IPS-18c (cell line): ENCODE data around the gene HERPUD2.
"Not testable (repeated sequence)": the region's sequence is repeated elsewhere in the genome, so short reads cannot be mapped to it uniquely, and the experiment has no call there.

ENCODE experiments used
- H3K4me3 ChIP-seq: 2 replicates; pipeline ENCODE4 v1.7.0; 2013; ENCODE audit warnings: low read depth, mild to moderate bottlenecking, low read length, moderate library complexity; ENCODE audit not compliant: insufficient read depth
- H3K9me3 ChIP-seq: one replicate; pipeline ENCODE4 v1.6.1; 2013; ENCODE audit warnings: mild to moderate bottlenecking, low read length, moderate library complexity; ENCODE audit not compliant: control insufficient read depth, insufficient read depth

Gene HERPUD2

GRCh38 chr7:35717516-35717915 is 22.6 kb upstream of the HERPUD2 start:
- H3K4me3 ChIP-seq = no peak overlapping the region
- no peaks in the 10 kb centered on the region for H3K9me3 ChIP-seq

DNA sequence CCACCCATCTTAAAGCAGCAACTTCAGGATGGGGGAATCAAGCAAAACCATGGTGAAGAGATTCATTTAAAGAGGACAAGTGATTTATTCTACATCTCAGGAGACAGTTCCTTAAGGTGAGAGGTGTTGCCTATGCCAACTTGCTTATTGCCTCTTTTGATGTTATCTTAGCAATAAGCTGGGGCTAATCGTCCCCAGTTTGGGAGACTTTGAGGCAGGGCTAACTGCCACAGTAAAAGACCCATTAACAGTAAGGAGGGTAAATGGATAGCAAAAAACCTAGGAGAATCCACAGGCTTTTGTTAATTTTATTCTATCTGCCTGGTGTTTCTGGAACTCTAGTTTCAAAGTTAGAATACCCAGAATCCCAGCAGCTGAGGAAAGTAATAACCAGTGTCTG is 22.1 kb upstream of the HERPUD2 start:
- no peak overlapping the region for H3K4me3 ChIP-seq
- no peaks in the 10 kb centered on the region for H3K9me3 ChIP-seq

- no peak overlapping the region for H3K4me3 ChIP-seq
These were observed 21.3 kb upstream of the HERPUD2 start for GRCh38 chr7:35716038-35716803.

DNA sequence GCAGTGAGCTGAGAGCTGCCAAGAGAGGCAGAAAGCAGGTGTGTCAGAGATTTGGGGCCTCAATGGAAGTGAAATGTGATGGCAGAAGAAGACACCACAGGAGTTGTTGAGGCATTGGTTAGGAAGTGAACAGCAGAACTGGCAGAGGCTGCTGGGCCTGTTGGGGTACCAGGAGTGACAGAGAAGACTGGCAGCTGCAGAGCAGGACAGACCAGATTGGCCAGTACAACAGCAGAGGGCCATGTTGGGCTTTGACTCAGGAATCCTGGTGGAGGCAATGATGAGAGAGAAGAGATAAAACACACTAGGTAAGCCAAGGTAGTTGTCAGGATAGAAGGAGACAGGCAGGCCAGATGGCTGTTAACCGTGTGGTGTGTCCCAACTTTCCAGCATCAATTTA is 19.9 kb upstream of the HERPUD2 start:
- H3K4me3 ChIP-seq = no peak overlapping the region
- no peaks in the 10 kb centered on the region for H3K9me3 ChIP-seq

More at GRCh38 chr7:35716038-35716803, 21.3 kb upstream of the HERPUD2 start:
- no peaks in the 10 kb centered on the region for H3K9me3 ChIP-seq

- Histone ChIP-seq H3K4me3 (no peak overlapping the region), H3K9me3 (no peaks in the 10 kb centered on the region)
These were observed 19.5 kb upstream of the HERPUD2 start for GRCh38 chr7:35714407-35714806.

- H3K4me3 ChIP-seq = no peak overlapping the region
- no peaks in the 10 kb centered on the region for H3K9me3 ChIP-seq
These were observed 17.8 kb upstream of the HERPUD2 start for GRCh38 chr7:35712563-35713226.

DNA sequence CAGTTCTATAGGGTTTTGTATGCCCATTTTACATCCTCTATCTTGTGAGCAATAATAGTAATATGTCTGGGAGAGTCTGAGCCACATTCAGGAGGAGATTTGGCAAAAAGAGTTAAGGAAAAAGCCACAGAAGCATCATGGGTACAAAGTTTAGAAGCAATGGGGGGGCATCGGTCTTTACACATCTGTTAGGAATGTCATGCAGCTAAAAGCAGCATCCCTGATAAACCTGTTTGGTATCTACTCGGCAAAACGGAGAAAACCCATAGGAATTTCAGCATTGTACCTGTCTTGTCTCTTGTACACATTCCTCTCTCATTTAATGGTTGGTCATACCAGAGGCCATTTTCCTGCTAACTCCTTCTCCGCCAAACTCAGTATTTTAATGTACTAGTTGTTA is 12.5 kb upstream of the HERPUD2 start:
- H3K9me3 ChIP-seq = peaks cover 2% of the 10 kb centered on the region
- no peak overlapping the region for H3K4me3 ChIP-seq

GRCh38 chr7:35705932-35706461 is 11.1 kb upstream of the HERPUD2 start:
- H3K4me3 ChIP-seq = no peak overlapping the region

DNA sequence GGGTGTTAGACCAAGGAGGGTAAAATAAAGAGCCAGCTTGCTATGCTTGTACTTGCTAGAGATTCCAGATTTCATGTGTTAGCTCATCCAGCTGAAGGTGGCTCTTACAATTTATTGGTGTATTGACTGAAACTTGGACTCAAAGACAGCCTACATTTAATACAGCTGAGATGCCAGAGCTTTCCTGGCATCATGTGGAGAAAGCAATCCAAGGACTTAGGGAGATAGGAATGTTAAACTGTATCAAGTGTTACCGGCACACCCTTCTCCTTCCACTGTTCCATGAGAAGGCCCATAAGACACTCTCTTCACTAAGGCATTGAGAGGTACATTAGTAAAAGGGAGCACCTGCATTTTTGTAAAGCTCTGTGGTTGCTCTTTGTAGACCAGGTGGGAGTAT is 9.3 kb upstream of the HERPUD2 start:
- peaks cover 2% of the 10 kb centered on the region for H3K9me3 ChIP-seq
- no peak overlapping the region for H3K4me3 ChIP-seq

More at GRCh38 chr7:35705932-35706461, 11.1 kb upstream of the HERPUD2 start:
- peaks cover 2% of the 10 kb centered on the region for H3K9me3 ChIP-seq

GRCh38 chr7:35702541-35702940 is 7.6 kb upstream of the HERPUD2 start:
- H3K9me3 ChIP-seq = peaks cover 2% of the 10 kb centered on the region
- H3K4me3 ChIP-seq = no peak overlapping the region

GRCh38 chr7:35701287-35701900 is 6.5 kb upstream of the HERPUD2 start:
- H3K9me3 ChIP-seq = peaks cover 2% of the 10 kb centered on the region

DNA sequence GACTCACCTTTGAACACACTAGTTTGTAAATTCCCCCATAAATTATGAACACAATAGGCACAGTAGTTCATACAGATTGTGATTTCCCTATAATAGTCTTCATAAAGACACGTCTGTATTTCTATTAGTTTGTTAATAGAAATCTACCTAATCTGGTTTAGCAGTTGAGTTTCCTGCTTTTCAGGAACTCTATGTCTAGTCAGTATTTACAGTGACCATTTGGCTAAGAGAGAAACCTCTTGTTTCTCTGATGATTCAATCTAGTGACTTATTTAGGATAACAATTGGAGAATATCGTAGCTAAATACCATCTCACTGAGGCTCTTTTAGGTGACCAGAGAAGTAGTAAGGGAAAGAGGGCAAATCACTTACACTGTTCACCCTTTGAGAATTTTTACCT is 5.9 kb upstream of the HERPUD2 start:
- no peak overlapping the region for H3K4me3 ChIP-seq
- H3K9me3 ChIP-seq = peaks cover 2% of the 10 kb centered on the region

More at GRCh38 chr7:35701287-35701900, 6.5 kb upstream of the HERPUD2 start:
- no peak overlapping the region for H3K4me3 ChIP-seq

DNA sequence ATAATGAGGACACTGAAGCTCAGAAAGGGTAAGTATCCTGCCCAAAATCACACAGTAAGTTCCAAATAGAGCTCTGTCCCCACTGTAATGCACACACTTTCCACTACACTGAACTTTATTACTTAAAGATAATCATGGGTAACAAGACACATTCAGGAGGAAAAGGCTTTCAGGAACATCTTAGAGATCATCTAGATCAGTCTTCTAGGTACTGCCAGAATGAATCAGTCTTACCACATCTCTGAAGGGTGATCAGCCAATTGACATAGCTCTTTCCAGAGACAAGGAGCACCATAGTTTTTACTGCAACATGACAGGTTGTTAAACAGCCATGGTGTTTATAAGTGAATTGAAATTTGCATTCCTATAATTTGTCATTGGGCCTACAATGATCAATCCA is 5.4 kb upstream of the HERPUD2 start:
- H3K9me3 ChIP-seq = peaks cover under 1% of the 10 kb centered on the region
- H3K4me3 ChIP-seq = no peak overlapping the region

DNA sequence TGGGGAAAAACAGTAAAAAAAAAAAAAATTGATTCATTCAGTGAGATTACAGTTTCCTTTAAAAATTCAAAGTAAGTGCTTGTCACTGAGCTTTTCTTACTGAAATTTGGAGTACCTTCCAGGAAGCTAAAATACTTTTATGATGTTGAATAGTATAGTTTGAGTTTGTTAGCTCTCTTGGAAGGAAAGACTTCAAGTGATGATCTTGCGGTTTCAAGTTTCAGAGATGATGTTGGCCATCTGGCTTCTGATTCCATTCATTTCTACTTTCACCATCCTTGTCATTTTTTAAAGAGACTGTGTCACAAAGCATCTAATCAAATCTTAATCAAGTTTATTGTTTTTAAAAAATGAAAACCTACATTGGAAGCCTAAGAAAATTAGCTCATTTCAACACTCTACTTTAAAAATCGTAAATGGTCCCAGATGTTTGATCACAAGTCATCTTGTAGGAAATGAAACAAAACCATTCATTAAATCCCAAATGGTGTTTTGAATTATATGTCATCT is 4.9 kb upstream of the HERPUD2 start:
- H3K4me3 ChIP-seq = no peak overlapping the region

GRCh38 chr7:35698382-35698781 is 3.4 kb upstream of the HERPUD2 start:
- not testable (repeated sequence) for H3K4me3 ChIP-seq

More for the DNA sequence above, 4.9 kb upstream of the HERPUD2 start:
- H3K9me3 ChIP-seq = no peaks in the 10 kb centered on the region

GRCh38 chr7:35697414-35698175 is 2.7 kb upstream of the HERPUD2 start:
- Histone ChIP-seq H3K9me3 (no peaks in the 10 kb centered on the region), H3K4me3 (no peak overlapping the region)

More at GRCh38 chr7:35698382-35698781, 3.4 kb upstream of the HERPUD2 start:
- not testable (repeated sequence) for H3K9me3 ChIP-seq

GRCh38 chr7:35695987-35696386 is 1.1 kb upstream of the HERPUD2 start:
- no peaks in the 10 kb centered on the region for H3K9me3 ChIP-seq
- peak overlapping the region; percentile 86 for H3K4me3 ChIP-seq
